ENCODE data around the gene R3HCC1L.
"Not testable (repeated sequence)": the region's sequence is repeated elsewhere in the genome, so short reads cannot be mapped to it uniquely, and the experiment has no call there.

Gene R3HCC1L

GRCh38 chr10:98226508-98227144 is 92.2 kb downstream of the R3HCC1L start:
- in situ Hi-C loops (cut with MboI; ENCODE audit: low sequenced_read_pairs) = no loop called here

GRCh38 chr10:98227713-98228112 is 93.3 kb downstream of the R3HCC1L start:
- in situ Hi-C loops (cut with MboI; ENCODE audit: low sequenced_read_pairs) = not testable (repeated sequence)

- in situ Hi-C loops (cut with MboI; ENCODE audit: low sequenced_read_pairs) = not testable (repeated sequence)
Measured at GRCh38 chr10:98228266-98228665, 93.8 kb downstream of the R3HCC1L start.

GRCh38 chr10:98231417-98231816 is 97.0 kb downstream of the R3HCC1L start:
- in situ Hi-C loops (cut with MboI; ENCODE audit: low sequenced_read_pairs) = no loop called here

GRCh38 chr10:98235846-98236245 is 101.4 kb downstream of the R3HCC1L start:
- in situ Hi-C loops (cut with MboI; ENCODE audit: low sequenced_read_pairs) = no loop called here

GRCh38 chr10:98236862-98237261 is 102.4 kb downstream of the R3HCC1L start:
- in situ Hi-C loops (cut with MboI; ENCODE audit: low sequenced_read_pairs) = no loop called here

- in situ Hi-C loops (cut with MboI; ENCODE audit: low sequenced_read_pairs) = no loop called here
Measured at GRCh38 chr10:98238391-98238790, 103.9 kb downstream of the R3HCC1L start.

- in situ Hi-C loops (cut with MboI; ENCODE audit: low sequenced_read_pairs) = no loop called here
Measured at GRCh38 chr10:98240524-98240923, 106.1 kb downstream of the R3HCC1L start.

- in situ Hi-C loops (cut with MboI; ENCODE audit: low sequenced_read_pairs) = no loop called here
Measured at GRCh38 chr10:98242823-98243222, 108.4 kb downstream of the R3HCC1L start.

GRCh38 chr10:98244141-98244540 is 109.7 kb downstream of the R3HCC1L start:
- in situ Hi-C loops (cut with MboI; ENCODE audit: low sequenced_read_pairs) = no loop called here

GRCh38 chr10:98244586-98244985 is 110.1 kb downstream of the R3HCC1L start:
- in situ Hi-C loops (cut with MboI; ENCODE audit: low sequenced_read_pairs) = no loop called here

GRCh38 chr10:98246911-98247805 is 112.7 kb downstream of the R3HCC1L start:
- in situ Hi-C loops (cut with MboI; ENCODE audit: low sequenced_read_pairs) = no loop called here

GRCh38 chr10:98248018-98248417 is 113.6 kb downstream of the R3HCC1L start:
- in situ Hi-C loops (cut with MboI; ENCODE audit: low sequenced_read_pairs) = no loop called here

GRCh38 chr10:98249134-98249533 is 114.7 kb downstream of the R3HCC1L start:
- in situ Hi-C loops (cut with MboI; ENCODE audit: low sequenced_read_pairs) = no loop called here

- in situ Hi-C loops (cut with MboI; ENCODE audit: low sequenced_read_pairs) = no loop called here
Measured at GRCh38 chr10:98251399-98251798, 116.9 kb downstream of the R3HCC1L start.

- in situ Hi-C loops (cut with MboI; ENCODE audit: low sequenced_read_pairs) = no loop called here
Measured at GRCh38 chr10:98252464-98252863, 118.0 kb downstream of the R3HCC1L start.

- in situ Hi-C loops (cut with MboI; ENCODE audit: low sequenced_read_pairs) = no loop called here
Measured at GRCh38 chr10:98253499-98253898, 119.0 kb downstream of the R3HCC1L start.

GRCh38 chr10:98254234-98254974 is 119.9 kb downstream of the R3HCC1L start:
- in situ Hi-C loops (cut with MboI; ENCODE audit: low sequenced_read_pairs) = no loop called here

- in situ Hi-C loops (cut with MboI; ENCODE audit: low sequenced_read_pairs) = no loop called here
Measured at GRCh38 chr10:98255146-98255877, 120.9 kb downstream of the R3HCC1L start.

GRCh38 chr10:98256692-98257091 is 122.2 kb downstream of the R3HCC1L start:
- in situ Hi-C loops (cut with MboI; ENCODE audit: low sequenced_read_pairs) = no loop called here

GRCh38 chr10:98257198-98257597 is 122.7 kb downstream of the R3HCC1L start:
- in situ Hi-C loops (cut with MboI; ENCODE audit: low sequenced_read_pairs) = no loop called here

Measured in HL-60/S4 treated with retinoic acid at 250 ng/mL for 4 days and 3 days (cell line).